ENCODE results near the gene CD151.

CD151 gene

DNA sequence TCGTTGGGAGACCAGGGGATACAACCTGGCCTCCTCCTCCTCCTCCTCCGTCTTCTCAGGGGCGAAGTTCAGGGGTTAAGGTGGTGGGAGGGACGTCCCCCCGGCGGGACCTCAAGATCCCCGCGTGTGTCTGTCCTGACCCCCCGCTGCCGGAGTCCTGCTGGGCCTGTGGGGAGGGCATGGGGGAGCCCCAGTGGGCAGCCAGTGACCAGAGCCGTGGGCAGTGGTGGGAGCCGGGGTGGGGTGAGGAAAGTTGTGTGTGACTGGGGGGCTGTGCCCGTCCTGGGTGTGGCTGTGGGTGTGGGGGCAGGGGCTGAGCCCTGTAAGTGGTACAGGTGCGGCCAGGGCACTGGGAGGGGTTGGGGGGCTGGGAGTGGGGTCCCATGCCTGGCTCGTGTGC is 20.0 kb downstream of the CD151 start:
- Histone ChIP-seq H3K9ac (ENCODE audit: low read length) (no peak overlapping the region), H3K27me3 (ENCODE audit: control insufficient read depth in 1 of 2, insufficient read depth in 2 of 2, low read length in 2 of 2) (peaks cover 0 to 22% of the 10 kb centered on the region in 2 donors), H3K36me3 (ENCODE audit: insufficient read depth, low read length) (peaks cover 6% of the 10 kb centered on the region), H3K4me3 (ENCODE audit: low read depth in 1 of 2, low read length in 2 of 2) (no peak overlapping the region), H3K9me3 (ENCODE audit: low read length) (no peaks in the 10 kb centered on the region), H3K27ac (ENCODE audit: low read depth, low read length) (no peak overlapping the region), H3K4me1 (ENCODE audit: insufficient read depth, low read length) (peaks cover 14% of the 10 kb centered on the region)

DNA sequence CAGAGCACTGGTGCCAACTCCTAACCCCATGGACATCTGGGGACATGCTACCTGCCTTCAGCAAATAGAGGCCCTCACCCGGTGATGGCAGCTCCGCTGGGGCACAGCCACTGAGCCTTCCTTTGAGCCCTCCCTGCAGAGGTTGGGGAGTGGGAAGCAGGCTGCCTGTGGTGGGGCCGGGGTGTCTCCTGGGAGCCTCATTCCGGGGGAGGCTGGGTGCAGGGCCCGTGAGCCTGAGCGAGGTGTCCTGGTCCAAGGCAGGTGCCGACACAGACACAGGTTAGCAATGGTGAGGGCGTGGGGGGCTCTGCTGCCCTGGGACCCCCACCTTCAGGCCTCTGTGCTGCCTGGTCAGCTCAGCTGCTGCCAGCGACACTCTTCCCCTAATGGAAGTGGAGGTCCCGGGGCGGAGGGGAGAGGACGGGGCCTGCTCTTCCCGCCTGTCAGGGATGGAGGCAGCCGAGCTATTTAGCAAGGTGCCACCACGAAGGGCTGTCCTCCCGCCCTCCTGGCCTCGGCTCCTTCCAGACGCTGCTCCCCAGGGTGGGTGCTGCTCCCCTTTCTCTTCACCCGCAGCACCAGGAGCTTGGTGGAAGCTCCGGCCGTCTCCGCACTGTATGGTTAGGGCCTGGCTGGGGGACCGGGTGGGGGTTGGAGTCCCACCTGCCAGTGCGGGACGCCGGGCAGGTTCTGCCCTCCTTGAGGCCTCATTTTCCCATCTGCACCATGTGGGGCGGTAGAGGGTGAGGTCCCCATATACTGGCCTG is 21.1 kb downstream of the CD151 start:
- Histone ChIP-seq H3K9me3 (ENCODE audit: low read length) (no peaks in the 10 kb centered on the region), H3K36me3 (ENCODE audit: insufficient read depth, low read length) (peaks cover 6% of the 10 kb centered on the region), H3K4me1 (ENCODE audit: insufficient read depth, low read length) (peaks cover 5% of the 10 kb centered on the region), H3K27me3 (ENCODE audit: control insufficient read depth in 1 of 2, insufficient read depth in 2 of 2, low read length in 2 of 2) (peaks cover 0 to 14% of the 10 kb centered on the region in 2 donors), H3K27ac (ENCODE audit: low read depth, low read length) (no peak overlapping the region), H3K9ac (ENCODE audit: low read length) (no peak overlapping the region), H3K4me3 (ENCODE audit: low read depth in 1 of 2, low read length in 2 of 2) (no peak overlapping the region)

DNA sequence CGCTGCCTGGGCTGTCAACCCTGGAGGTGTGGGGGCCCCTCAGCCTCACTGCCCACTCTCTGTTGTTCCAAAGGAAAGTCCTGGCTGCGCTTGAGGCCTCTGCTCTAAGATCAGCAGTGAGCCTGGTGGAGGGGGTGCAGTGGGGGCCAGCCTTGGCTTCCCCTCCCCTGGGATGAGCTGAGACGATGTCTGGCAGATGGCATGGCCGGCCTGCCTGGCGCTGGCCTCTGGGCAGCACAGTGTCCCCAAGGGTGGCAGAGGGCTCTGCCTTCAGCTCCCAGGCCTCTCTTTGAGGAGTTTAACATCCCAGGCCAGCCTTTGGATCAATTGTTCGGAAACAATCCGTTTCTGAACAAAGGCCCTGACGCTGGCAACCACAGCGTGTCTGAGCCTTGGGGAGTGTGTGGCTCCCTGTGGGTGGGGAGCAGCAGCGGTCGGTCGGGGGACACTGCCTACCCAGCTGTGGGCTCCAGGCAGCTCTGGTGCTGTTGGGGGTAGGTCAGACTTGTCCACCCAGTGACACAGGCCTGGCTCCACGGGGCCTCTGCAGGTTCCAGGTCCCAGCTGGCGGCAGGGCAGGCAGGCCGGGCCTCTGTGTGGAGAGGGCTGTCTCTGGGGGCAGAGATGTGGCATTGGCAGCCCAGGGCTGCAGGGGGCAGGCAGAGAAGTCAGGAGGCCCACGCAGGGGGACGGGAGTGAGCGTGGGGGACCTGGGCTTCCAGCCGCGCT is 22.0 kb downstream of the CD151 start:
- no peaks in the 10 kb centered on the region for H3K9me3 ChIP-seq (ENCODE audit: low read length)
- peaks cover 6% of the 10 kb centered on the region for H3K36me3 ChIP-seq (ENCODE audit: insufficient read depth, low read length)
- no peak overlapping the region for H3K27ac ChIP-seq (ENCODE audit: low read depth, low read length)
- peaks cover 0 to 9% of the 10 kb centered on the region in 2 donors for H3K27me3 ChIP-seq (ENCODE audit: control insufficient read depth in 1 of 2, insufficient read depth in 2 of 2, low read length in 2 of 2)
- peaks cover 8% of the 10 kb centered on the region for H3K4me1 ChIP-seq (ENCODE audit: insufficient read depth, low read length)
- H3K4me3 ChIP-seq (ENCODE audit: low read depth in 1 of 2, low read length in 2 of 2): no peak overlapping the region
- no peak overlapping the region for H3K9ac ChIP-seq (ENCODE audit: low read length)

DNA sequence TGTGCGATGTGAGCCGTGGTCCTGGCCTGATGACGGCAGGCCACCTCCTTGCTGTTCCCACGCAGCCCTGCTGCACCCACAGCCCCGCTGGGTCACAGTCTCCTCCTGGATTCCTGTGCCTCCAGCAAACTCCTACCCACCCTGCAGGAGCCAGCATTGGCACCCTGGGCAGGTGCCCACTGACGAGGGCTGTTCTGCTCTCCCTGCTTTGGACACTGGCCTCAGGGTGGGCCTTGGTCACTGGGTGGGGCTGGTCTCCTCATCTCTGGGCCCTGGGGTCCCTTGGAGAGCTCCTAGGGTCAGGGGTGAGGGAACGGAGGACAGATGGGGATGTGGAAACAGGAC is 22.6 kb downstream of the CD151 start:
- Histone ChIP-seq H3K4me1 (ENCODE audit: insufficient read depth, low read length) (peaks cover 13% of the 10 kb centered on the region), H3K27ac (ENCODE audit: low read depth, low read length) (no peak overlapping the region), H3K27me3 (ENCODE audit: control insufficient read depth in 1 of 2, insufficient read depth in 2 of 2, low read length in 2 of 2) (peaks cover 0 to 5% of the 10 kb centered on the region in 2 donors), H3K36me3 (ENCODE audit: insufficient read depth, low read length) (peaks cover 6% of the 10 kb centered on the region), H3K4me3 (ENCODE audit: low read depth in 1 of 2, low read length in 2 of 2) (no peak overlapping the region), H3K9ac (ENCODE audit: low read length) (no peak overlapping the region), H3K9me3 (ENCODE audit: low read length) (no peaks in the 10 kb centered on the region)

- Histone ChIP-seq H3K27ac (ENCODE audit: low read depth, low read length) (no peak overlapping the region), H3K9me3 (ENCODE audit: low read length) (no peaks in the 10 kb centered on the region), H3K4me1 (ENCODE audit: insufficient read depth, low read length) (peaks cover 18% of the 10 kb centered on the region), H3K27me3 (ENCODE audit: control insufficient read depth in 1 of 2, insufficient read depth in 2 of 2, low read length in 2 of 2) (peaks cover 0 to under 1% of the 10 kb centered on the region in 2 donors), H3K9ac (ENCODE audit: low read length) (no peak overlapping the region), H3K4me3 (ENCODE audit: low read depth in 1 of 2, low read length in 2 of 2) (no peak overlapping the region), H3K36me3 (ENCODE audit: insufficient read depth, low read length) (peaks cover 6% of the 10 kb centered on the region)
Observed at GRCh38 chr11:855796-856195, 23.0 kb downstream of the CD151 start.

- Histone ChIP-seq H3K27me3 (ENCODE audit: control insufficient read depth in 1 of 2, insufficient read depth in 2 of 2, low read length in 2 of 2) (no peaks in the 10 kb centered on the region), H3K4me3 (ENCODE audit: low read depth in 1 of 2, low read length in 2 of 2) (no peak overlapping the region), H3K36me3 (ENCODE audit: insufficient read depth, low read length) (no peaks in the 10 kb centered on the region), H3K4me1 (ENCODE audit: insufficient read depth, low read length) (peaks cover 19% of the 10 kb centered on the region), H3K9ac (ENCODE audit: low read length) (no peak overlapping the region), H3K27ac (ENCODE audit: low read depth, low read length) (no peak overlapping the region), H3K9me3 (ENCODE audit: low read length) (no peaks in the 10 kb centered on the region)
Observed at GRCh38 chr11:856397-856796, 23.6 kb downstream of the CD151 start.

GRCh38 chr11:858053-858761 is 25.5 kb downstream of the CD151 start:
- H3K27ac ChIP-seq (ENCODE audit: low read depth, low read length): no peak overlapping the region
- no peaks in the 10 kb centered on the region for H3K36me3 ChIP-seq (ENCODE audit: insufficient read depth, low read length)
- peaks cover 0 to 4% of the 10 kb centered on the region in 2 donors for H3K27me3 ChIP-seq (ENCODE audit: control insufficient read depth in 1 of 2, insufficient read depth in 2 of 2, low read length in 2 of 2)
- H3K9ac ChIP-seq (ENCODE audit: low read length): no peak overlapping the region
- no peak overlapping the region for H3K4me3 ChIP-seq (ENCODE audit: low read depth in 1 of 2, low read length in 2 of 2)
- no peaks in the 10 kb centered on the region for H3K9me3 ChIP-seq (ENCODE audit: low read length)
- peaks cover 19% of the 10 kb centered on the region for H3K4me1 ChIP-seq (ENCODE audit: insufficient read depth, low read length)

- Histone ChIP-seq H3K36me3 (ENCODE audit: insufficient read depth, low read length) (peaks cover 4% of the 10 kb centered on the region), H3K27ac (ENCODE audit: low read depth, low read length) (no peak overlapping the region), H3K9me3 (ENCODE audit: low read length) (no peaks in the 10 kb centered on the region), H3K27me3 (ENCODE audit: control insufficient read depth in 1 of 2, insufficient read depth in 2 of 2, low read length in 2 of 2) (peaks cover 0 to 4% of the 10 kb centered on the region in 2 donors), H3K4me1 (ENCODE audit: insufficient read depth, low read length) (peaks cover 19% of the 10 kb centered on the region), H3K9ac (ENCODE audit: low read length) (no peak overlapping the region), H3K4me3 (ENCODE audit: low read depth in 1 of 2, low read length in 2 of 2) (peak overlapping the region in 1 of 2 donors; percentile 29)
Observed at GRCh38 chr11:858762-859339, 26.1 kb downstream of the CD151 start.

GRCh38 chr11:859394-860131 is 26.8 kb downstream of the CD151 start:
- peak overlapping the region; percentile 29 to 53 for H3K4me3 ChIP-seq (ENCODE audit: low read depth in 1 of 2, low read length in 2 of 2)
- peaks cover 0 to 4% of the 10 kb centered on the region in 2 donors for H3K27me3 ChIP-seq (ENCODE audit: control insufficient read depth in 1 of 2, insufficient read depth in 2 of 2, low read length in 2 of 2)
- no peak overlapping the region for H3K9ac ChIP-seq (ENCODE audit: low read length)
- no peaks in the 10 kb centered on the region for H3K9me3 ChIP-seq (ENCODE audit: low read length)
- peaks cover 4% of the 10 kb centered on the region for H3K36me3 ChIP-seq (ENCODE audit: insufficient read depth, low read length)
- peaks cover 19% of the 10 kb centered on the region for H3K4me1 ChIP-seq (ENCODE audit: insufficient read depth, low read length)
- H3K27ac ChIP-seq (ENCODE audit: low read depth, low read length): peak overlapping the region; percentile 90

- H3K9me3 ChIP-seq (ENCODE audit: low read length): no peaks in the 10 kb centered on the region
- peak overlapping the region; percentile 90 for H3K27ac ChIP-seq (ENCODE audit: low read depth, low read length)
- H3K27me3 ChIP-seq (ENCODE audit: control insufficient read depth in 1 of 2, insufficient read depth in 2 of 2, low read length in 2 of 2): peaks cover 0 to 4% of the 10 kb centered on the region in 2 donors
- H3K9ac ChIP-seq (ENCODE audit: low read length): no peak overlapping the region
- peak overlapping the region; percentile 29 to 53 for H3K4me3 ChIP-seq (ENCODE audit: low read depth in 1 of 2, low read length in 2 of 2)
- peaks cover 4% of the 10 kb centered on the region for H3K36me3 ChIP-seq (ENCODE audit: insufficient read depth, low read length)
- peaks cover 19% of the 10 kb centered on the region for H3K4me1 ChIP-seq (ENCODE audit: insufficient read depth, low read length)
Observed at GRCh38 chr11:860234-861104, 27.7 kb downstream of the CD151 start.

Data from muscle layer of colon (tissue), 2 donors.